PC-3 (cell line): ENCODE measurements around the gene MYLK4.

Source experiments
- EZH2phosphoT487 ChIP-seq: fragments of 300-600 bp; sonication (generic); IDR thresholded peaks from 2 replicates; pipeline ENCODE4 v1.6.1; 2018; ENCODE audit warnings: mild to moderate bottlenecking, antibody characterized with exemption, low read length, borderline replicate concordance
- TF ChIP-seq, protein P1 (sequence below): fragments of 300-600 bp; sonication (generic); conservative IDR thresholded peaks from 2 replicates; pipeline ENCODE4 v1.5.1; 2017; ENCODE audit warnings: antibody characterized with exemption, low read depth, mild to moderate bottlenecking, low read length

GRCh38 chr6:2732503-2733089 is 18.1 kb downstream of the MYLK4 start:
- TF ChIP-seq, protein P1, sequence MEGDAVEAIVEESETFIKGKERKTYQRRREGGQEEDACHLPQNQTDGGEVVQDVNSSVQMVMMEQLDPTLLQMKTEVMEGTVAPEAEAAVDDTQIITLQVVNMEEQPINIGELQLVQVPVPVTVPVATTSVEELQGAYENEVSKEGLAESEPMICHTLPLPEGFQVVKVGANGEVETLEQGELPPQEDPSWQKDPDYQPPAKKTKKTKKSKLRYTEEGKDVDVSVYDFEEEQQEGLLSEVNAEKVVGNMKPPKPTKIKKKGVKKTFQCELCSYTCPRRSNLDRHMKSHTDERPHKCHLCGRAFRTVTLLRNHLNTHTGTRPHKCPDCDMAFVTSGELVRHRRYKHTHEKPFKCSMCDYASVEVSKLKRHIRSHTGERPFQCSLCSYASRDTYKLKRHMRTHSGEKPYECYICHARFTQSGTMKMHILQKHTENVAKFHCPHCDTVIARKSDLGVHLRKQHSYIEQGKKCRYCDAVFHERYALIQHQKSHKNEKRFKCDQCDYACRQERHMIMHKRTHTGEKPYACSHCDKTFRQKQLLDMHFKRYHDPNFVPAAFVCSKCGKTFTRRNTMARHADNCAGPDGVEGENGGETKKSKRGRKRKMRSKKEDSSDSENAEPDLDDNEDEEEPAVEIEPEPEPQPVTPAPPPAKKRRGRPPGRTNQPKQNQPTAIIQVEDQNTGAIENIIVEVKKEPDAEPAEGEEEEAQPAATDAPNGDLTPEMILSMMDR = no peak
- TF ChIP-seq EZH2phosphoT487 = no peak
